Pulmonary artery endothelial cell (primary cell): ENCODE results near the gene MICU2. TPM values are rescaled to one million over a fixed set of nuclear protein-coding genes. Genes with fewer than 3 reads are reported as not detected.

Source experiments
- total RNA-seq: library from RNA; depleted of rRNA; stranded (reverse); fragments of >200 nt; gene quantifications from 2 replicates; pipeline ENCODE4 v1.2.3, GENCODE V29; 2014

MICU2 gene
- total RNA-seq, 1 donor from 2014 or later = 42.1 TPM

Other genes starting within 250 kb of the MICU2 start
- gene ZDHHC20, start 144.9 kb downstream of the MICU2 start, total RNA-seq = 75.3 and 113 TPM in 2 replicates
- not detected in 2 replicates for gene FGF9, start 66.9 kb upstream of the MICU2 start, total RNA-seq